Endothelial cell (in vitro differentiated cells): ENCODE data around the gene SCYL2. TPM values are rescaled to one million over a fixed set of nuclear protein-coding genes. Genes with fewer than 3 reads are reported as not detected.

ENCODE experiments used
- DNase-seq: peaks from one replicate; pipeline ENCODE4 v3.0.0; 2021; ENCODE audit warnings: low spot score
- H3K27ac Mint-ChIP-seq: one replicate; pipeline ENCODE4 v1.8.0; 2021; ENCODE audit warnings: mixed read lengths, inconsistent platforms; ENCODE audit not compliant: unreplicated experiment
- H3K27me3 Mint-ChIP-seq: one replicate; pipeline ENCODE4 v1.8.0; 2021; ENCODE audit warnings: mild to moderate bottlenecking, moderate library complexity, mixed read lengths, inconsistent platforms; ENCODE audit not compliant: unreplicated experiment
- H3K36me3 Mint-ChIP-seq: one replicate; pipeline ENCODE4 v1.8.0; 2021; ENCODE audit warnings: mild to moderate bottlenecking, low read depth, mixed read lengths, inconsistent platforms; ENCODE audit not compliant: unreplicated experiment
- H3K4me1 Mint-ChIP-seq: one replicate; pipeline ENCODE4 v1.8.0; 2021; ENCODE audit warnings: mild to moderate bottlenecking, mixed read lengths, inconsistent platforms; ENCODE audit not compliant: unreplicated experiment
- H3K4me3 Mint-ChIP-seq: one replicate; pipeline ENCODE4 v1.8.0; 2021; ENCODE audit warnings: mild to moderate bottlenecking, mixed read lengths, inconsistent platforms; ENCODE audit not compliant: unreplicated experiment
- H3K9me3 Mint-ChIP-seq: one replicate; pipeline ENCODE4 v1.8.0; 2021; ENCODE audit warnings: mixed read lengths, inconsistent platforms; ENCODE audit not compliant: unreplicated experiment
- CTCF ChIP-seq: fragments of 200-600 bp; sonication (generic); IDR thresholded peaks from one replicate; pipeline ENCODE4 v1.5.0; 2021; ENCODE audit warnings: antibody characterized with exemption; ENCODE audit not compliant: unreplicated experiment
- total RNA-seq: library from RNA; stranded (reverse); fragmentation: NEBNext Ultra II Directional; extraction: Animal tissue kit (Norgen Biotek cat#: 25700); gene quantifications from one replicate; pipeline ENCODE4 v1.2.1, GENCODE V29; 2021; ENCODE audit not compliant: unreplicated experiment

The SCYL2 gene
- total RNA-seq, 1 donor from 2014 or later: 56.9 TPM

GRCh38 chr12:100324498-100324897, 57.5 kb downstream of the SCYL2 start:
- no peak for DNase-seq
- no peak for TF ChIP-seq CTCF
- H3K27ac Mint-ChIP-seq: no peak overlapping the region
- H3K9me3 Mint-ChIP-seq: no peaks in the 10 kb centered on the region
- no peak overlapping the region for H3K4me3 Mint-ChIP-seq
- H3K4me1 Mint-ChIP-seq: no peaks in the 10 kb centered on the region
- no peaks in the 10 kb centered on the region for H3K27me3 Mint-ChIP-seq
- peaks cover 16% of the 10 kb centered on the region for H3K36me3 Mint-ChIP-seq

- no peak overlapping the region for H3K27ac Mint-ChIP-seq
- DNase-seq: no peak
- no peak overlapping the region for H3K4me3 Mint-ChIP-seq
- peaks cover 13% of the 10 kb centered on the region for H3K36me3 Mint-ChIP-seq
- no peaks in the 10 kb centered on the region for H3K9me3 Mint-ChIP-seq
- H3K27me3 Mint-ChIP-seq: no peaks in the 10 kb centered on the region
- TF ChIP-seq CTCF: no peak
- H3K4me1 Mint-ChIP-seq: no peaks in the 10 kb centered on the region
Measured at GRCh38 chr12:100326208-100326607, 59.2 kb downstream of the SCYL2 start.

- Mint-ChIP-seq H3K4me3 (no peak overlapping the region), H3K4me1 (no peaks in the 10 kb centered on the region), H3K27ac (no peak overlapping the region), H3K27me3 (no peaks in the 10 kb centered on the region), H3K36me3 (peaks cover 21% of the 10 kb centered on the region), H3K9me3 (no peaks in the 10 kb centered on the region)
- no peak for DNase-seq
- no peak for TF ChIP-seq CTCF
Measured at GRCh38 chr12:100329800-100330199, 62.8 kb downstream of the SCYL2 start.

GRCh38 chr12:100331871-100332270, 64.9 kb downstream of the SCYL2 start:
- Mint-ChIP-seq H3K27me3 (no peaks in the 10 kb centered on the region), H3K4me3 (no peak overlapping the region), H3K9me3 (no peaks in the 10 kb centered on the region), H3K4me1 (no peaks in the 10 kb centered on the region), H3K27ac (no peak overlapping the region), H3K36me3 (peaks cover 25% of the 10 kb centered on the region)
- DNase-seq: no peak
- TF ChIP-seq CTCF: no peak

GRCh38 chr12:100332852-100333251, 65.9 kb downstream of the SCYL2 start:
- Mint-ChIP-seq H3K27ac (no peak overlapping the region), H3K4me1 (no peaks in the 10 kb centered on the region), H3K9me3 (no peaks in the 10 kb centered on the region), H3K27me3 (no peaks in the 10 kb centered on the region), H3K36me3 (peaks cover 25% of the 10 kb centered on the region), H3K4me3 (no peak overlapping the region)
- no peak for DNase-seq
- TF ChIP-seq CTCF: no peak
